H1 (cell line): Measurements from ENCODE around the gene JPH2. TPM values are rescaled to one million over a fixed set of nuclear protein-coding genes. Genes with fewer than 3 reads are reported as not detected.
A peak's percentile ranks its signal among the peaks of the same experiment; 100 is the strongest.

Experiments
- BRCA1 ChIP-seq: IDR thresholded peaks from 2 replicates; pipeline ENCODE4 v1.6.1; 2012; ENCODE audit warnings: low read depth, low read length, improper control_type of control experiment
- CHD7 ChIP-seq: fragments of 300-600 bp; sonication (generic); IDR thresholded peaks from 2 replicates; pipeline ENCODE4 v1.7.1; 2012; ENCODE audit warnings: low read length, moderate library complexity, mild to moderate bottlenecking, inconsistent platforms; ENCODE audit not compliant: insufficient replicate concordance
- EZH2 ChIP-seq: fragments of 200-600 bp; sonication (generic); IDR thresholded peaks from 2 replicates; pipeline ENCODE4 v1.7.1; 2012; ENCODE audit warnings: low read depth, mild to moderate bottlenecking, moderate library complexity, low read length, inconsistent platforms; ENCODE audit not compliant: severe bottlenecking
- JUN ChIP-seq: IDR thresholded peaks from 2 replicates; pipeline ENCODE4 v1.6.1; 2011; ENCODE audit warnings: low read depth, mild to moderate bottlenecking, improper control_type of control experiment, low read length
- NANOG ChIP-seq: IDR thresholded peaks from 2 replicates; pipeline ENCODE4 v1.6.1; 2011; ENCODE audit warnings: low read length, low read depth, mild to moderate bottlenecking, inconsistent platforms; ENCODE audit not compliant: insufficient read depth, poor library complexity, severe bottlenecking
- NRF1 ChIP-seq: IDR thresholded peaks from 2 replicates; pipeline ENCODE4 v1.6.1; 2011; ENCODE audit warnings: mild to moderate bottlenecking, low read depth, low read length, improper control_type of control experiment
- POU5F1 ChIP-seq: IDR thresholded peaks from 2 replicates; pipeline ENCODE4 v1.6.1; 2011; ENCODE audit warnings: low read depth, mild to moderate bottlenecking, low read length, moderate library complexity
- SAP30 ChIP-seq: fragments of 300-600 bp; sonication (generic); IDR thresholded peaks from 2 replicates; pipeline ENCODE4 v1.7.1; 2012; ENCODE audit warnings: low read length, moderate library complexity, mild to moderate bottlenecking, inconsistent platforms; ENCODE audit not compliant: insufficient read depth, insufficient replicate concordance
- SIRT6 ChIP-seq: IDR thresholded peaks from one replicate; pipeline ENCODE4 v1.7.1; 2012; ENCODE audit warnings: low read length, inconsistent platforms
- SP1 ChIP-seq: IDR thresholded peaks from 2 replicates; pipeline ENCODE4 v1.6.1; 2011; ENCODE audit warnings: low read depth, low read length
- SP2 ChIP-seq: IDR thresholded peaks from 2 replicates; pipeline ENCODE4 v1.6.1; 2012; ENCODE audit warnings: mild to moderate bottlenecking, low read length, inconsistent platforms
- polyA plus RNA-seq, 7 experiments: library from polyadenylated mRNA; depleted of rRNA in 3 of 7; stranded (reverse) in 5 of 7; unstranded in 2 of 7; fragments of >200 nt in 5 of 7; fragments of 200-250 nt in 2 of 7; gene quantifications; 1 replicate in 5 of 7; 2 replicates in 1 of 7; 4 replicates in 1 of 7; pipeline versions ENCODE4 v1.2.1 to v1.2.3, GENCODE V29; 2011 to 2013; ENCODE audit warnings: missing spikeins in 2 of 7, mixed read lengths in 2 of 7
- total RNA-seq: library from RNA; stranded (reverse); fragmentation: NEBNext Ultra II Directional; extraction: Animal tissue kit (Norgen Biotek cat#: 25700); gene quantifications from 2 replicates; pipeline ENCODE4 v1.2.1, GENCODE V29; 2021

JPH2 gene
- total and polyA plus RNA-seq, 2 of the 8 experiments (the other 6 are each of a cell fraction or from before 2014, with no cell fraction given), result 0.59 to 1.3 TPM

GRCh38 chr20:44209686-44210405, 22.9 kb upstream of the JPH2 start (continued):
- TF ChIP-seq CHD7, result no peak
- TF ChIP-seq SAP30, result peak; percentile 90
- TF ChIP-seq SP2, result no peak
- no peak for TF ChIP-seq JUN
- no peak for TF ChIP-seq EZH2
- no peak for TF ChIP-seq NRF1
- TF ChIP-seq BRCA1, result no peak
- TF ChIP-seq SP1, result no peak
- no peak for TF ChIP-seq SIRT6
- TF ChIP-seq POU5F1, result no peak
- no peak for TF ChIP-seq NANOG
